ENCODE data around the gene THSD4.

Gene THSD4

DNA sequence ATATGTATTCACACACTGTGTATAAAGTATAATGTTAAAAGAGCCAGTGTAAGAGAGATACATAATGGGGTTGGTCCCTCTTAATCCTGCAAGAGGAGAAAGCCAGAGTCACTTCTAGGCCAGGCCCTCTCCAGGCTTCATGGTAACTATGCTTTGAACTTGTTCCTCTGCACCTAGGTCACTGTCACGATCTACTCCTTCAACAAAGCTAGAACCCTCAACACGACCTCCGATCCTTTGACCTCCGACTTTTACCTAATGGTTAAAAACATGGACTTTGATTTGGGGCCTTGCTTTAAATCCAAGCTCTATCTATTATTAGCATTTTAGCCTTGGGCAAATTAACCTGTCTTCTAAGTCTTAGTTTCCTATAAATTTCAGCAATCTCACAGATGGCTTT is 541.2 kb downstream of the THSD4 start:
- H3K36me3 ChIP-seq (ENCODE audit: control insufficient read depth in 5 of 5, insufficient read depth in 5 of 5, low read length in 5 of 5), result no peaks in the 10 kb centered on the region
- H3K4me3 ChIP-seq (ENCODE audit: low read depth in 1 of 5, low read length in 5 of 5), result no peak overlapping the region
- no peak overlapping the region for H3K27ac ChIP-seq (ENCODE audit: low read depth, low read length)
- H3K27me3 ChIP-seq (ENCODE audit: control insufficient read depth in 5 of 5, insufficient read depth in 4 of 5, low read length in 5 of 5), result no peaks in the 10 kb centered on the region
- H3K4me1 ChIP-seq (ENCODE audit: control insufficient read depth in 5 of 5, insufficient read depth in 5 of 5, low read length in 5 of 5), result peaks cover 0 to 25% (median 6%) of the 10 kb centered on the region in 5 donors
- H3K9me3 ChIP-seq (ENCODE audit: control insufficient read depth in 5 of 5, low read length in 5 of 5), result no peaks in the 10 kb centered on the region
- no peak overlapping the region for H3K9ac ChIP-seq (ENCODE audit: low read length in 5 of 5)

DNA sequence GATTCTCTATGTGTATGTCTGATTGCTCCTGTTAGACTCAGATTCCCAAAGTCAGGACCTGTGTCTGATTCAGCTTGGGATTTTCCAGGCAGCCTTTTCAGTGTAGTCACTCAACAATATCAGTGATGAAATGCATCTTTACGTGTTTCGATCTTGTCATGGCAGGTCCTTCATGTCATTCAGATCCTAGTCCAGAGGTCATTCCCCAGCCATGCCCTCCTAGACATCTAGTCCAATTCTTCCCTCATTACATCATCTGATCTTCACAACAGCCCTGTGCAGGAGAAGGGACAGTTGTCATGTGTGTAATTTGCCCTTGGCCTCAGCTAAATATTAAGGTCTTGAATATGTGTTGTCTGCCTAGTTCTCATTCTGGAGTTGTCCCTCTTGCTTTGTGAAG is 541.9 kb downstream of the THSD4 start:
- Histone ChIP-seq H3K4me3 (ENCODE audit: low read depth in 1 of 5, low read length in 5 of 5) (no peak overlapping the region), H3K9me3 (ENCODE audit: control insufficient read depth in 5 of 5, low read length in 5 of 5) (no peaks in the 10 kb centered on the region), H3K36me3 (ENCODE audit: control insufficient read depth in 5 of 5, insufficient read depth in 5 of 5, low read length in 5 of 5) (no peaks in the 10 kb centered on the region), H3K27me3 (ENCODE audit: control insufficient read depth in 5 of 5, insufficient read depth in 4 of 5, low read length in 5 of 5) (no peaks in the 10 kb centered on the region), H3K27ac (ENCODE audit: low read depth, low read length) (no peak overlapping the region), H3K9ac (ENCODE audit: low read length in 5 of 5) (no peak overlapping the region), H3K4me1 (ENCODE audit: control insufficient read depth in 5 of 5, insufficient read depth in 5 of 5, low read length in 5 of 5) (peaks cover 0 to 21% (median 4%) of the 10 kb centered on the region in 5 donors)

DNA sequence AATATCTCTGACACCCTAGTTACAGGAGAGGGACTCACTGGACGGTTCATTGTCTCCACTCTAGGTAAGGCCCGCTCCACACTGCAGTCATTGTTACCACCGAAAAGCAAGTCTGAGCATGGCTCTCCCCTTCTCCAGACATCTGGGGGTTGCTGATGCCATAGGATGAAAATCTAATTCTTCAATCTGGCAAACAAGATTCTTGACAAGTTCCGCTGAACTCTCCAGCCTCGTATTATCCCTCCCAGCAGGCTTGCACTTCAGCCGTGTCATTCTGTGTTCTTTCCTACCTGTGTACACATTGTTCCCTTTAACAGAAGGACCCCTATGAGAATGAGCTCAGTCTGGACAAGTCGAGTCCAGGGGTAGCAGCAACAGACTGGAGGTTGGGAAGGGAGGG is 542.8 kb downstream of the THSD4 start:
- Histone ChIP-seq H3K27ac (ENCODE audit: low read depth, low read length) (no peak overlapping the region), H3K36me3 (ENCODE audit: control insufficient read depth in 5 of 5, insufficient read depth in 5 of 5, low read length in 5 of 5) (no peaks in the 10 kb centered on the region), H3K27me3 (ENCODE audit: control insufficient read depth in 5 of 5, insufficient read depth in 4 of 5, low read length in 5 of 5) (no peaks in the 10 kb centered on the region), H3K9ac (ENCODE audit: low read length in 5 of 5) (no peak overlapping the region), H3K9me3 (ENCODE audit: control insufficient read depth in 5 of 5, low read length in 5 of 5) (no peaks in the 10 kb centered on the region), H3K4me3 (ENCODE audit: low read depth in 1 of 5, low read length in 5 of 5) (no peak overlapping the region), H3K4me1 (ENCODE audit: control insufficient read depth in 5 of 5, insufficient read depth in 5 of 5, low read length in 5 of 5) (peaks cover 0 to 21% (median 4%) of the 10 kb centered on the region in 5 donors)

DNA sequence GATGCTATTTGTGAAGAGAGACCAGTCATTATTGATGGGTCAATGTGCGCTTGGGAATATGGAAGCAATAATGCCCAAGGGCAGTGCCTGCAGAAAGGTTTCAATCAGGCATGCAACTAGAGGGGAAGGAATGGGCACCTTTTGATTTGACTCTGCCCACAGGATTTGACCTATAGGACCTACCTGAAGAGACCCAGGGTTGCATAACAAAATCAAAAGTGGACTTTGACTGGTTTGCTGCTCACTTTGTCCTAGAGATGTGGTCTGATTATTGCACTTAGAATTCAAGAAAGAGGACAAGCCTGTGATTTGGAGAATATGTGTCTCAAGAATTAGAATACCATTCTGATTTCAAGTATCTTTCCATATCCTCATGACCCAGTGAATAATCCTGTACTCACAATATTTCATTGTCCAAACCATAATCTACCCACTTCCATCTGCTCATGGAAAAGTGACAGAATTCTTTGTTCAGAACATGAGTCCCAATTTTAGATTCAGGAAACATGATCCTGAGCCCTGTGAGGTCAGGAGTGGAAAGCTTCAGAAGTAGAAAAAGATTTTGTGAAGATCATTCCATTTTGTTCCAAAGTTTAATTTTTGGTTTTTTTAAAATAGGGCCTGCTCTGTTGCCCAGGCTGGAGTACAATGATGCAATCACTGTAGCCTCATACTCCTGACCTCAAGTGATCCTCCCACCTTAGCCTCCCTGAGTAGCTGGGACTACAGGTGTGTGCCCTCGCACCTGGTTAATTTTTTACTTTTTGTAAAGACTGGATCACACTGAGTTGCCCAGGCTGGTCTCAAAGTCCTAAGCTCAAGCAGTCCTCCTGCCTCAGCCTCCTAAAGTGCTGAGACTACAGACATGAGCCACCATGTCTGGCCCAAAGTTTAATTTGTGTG is 543.8 kb downstream of the THSD4 start:
- Histone ChIP-seq H3K27me3 (ENCODE audit: control insufficient read depth in 5 of 5, insufficient read depth in 4 of 5, low read length in 5 of 5) (no peaks in the 10 kb centered on the region), H3K9me3 (ENCODE audit: control insufficient read depth in 5 of 5, low read length in 5 of 5) (no peaks in the 10 kb centered on the region), H3K27ac (ENCODE audit: low read depth, low read length) (no peak overlapping the region), H3K36me3 (ENCODE audit: control insufficient read depth in 5 of 5, insufficient read depth in 5 of 5, low read length in 5 of 5) (no peaks in the 10 kb centered on the region), H3K4me3 (ENCODE audit: low read depth in 1 of 5, low read length in 5 of 5) (no peak overlapping the region), H3K4me1 (ENCODE audit: control insufficient read depth in 5 of 5, insufficient read depth in 5 of 5, low read length in 5 of 5) (peaks cover 0 to 19% (median 4%) of the 10 kb centered on the region in 5 donors), H3K9ac (ENCODE audit: low read length in 5 of 5) (no peak overlapping the region)

DNA sequence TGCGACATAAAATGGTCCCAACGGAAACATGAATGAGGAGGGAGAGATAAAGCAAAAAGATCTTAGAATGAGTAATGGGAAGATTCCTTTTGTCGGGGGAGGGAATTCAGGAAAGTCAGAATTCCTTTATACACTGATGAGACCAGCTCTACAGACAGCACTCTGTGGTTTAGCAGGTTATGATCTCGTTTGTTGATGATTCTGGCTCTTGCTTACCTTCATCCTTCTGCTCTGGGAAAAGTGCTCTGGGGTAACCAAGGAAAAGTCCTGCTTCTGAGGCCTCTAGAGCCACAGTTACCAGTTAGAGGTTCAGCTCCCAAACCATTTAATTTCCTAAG is 544.4 kb downstream of the THSD4 start:
- Histone ChIP-seq H3K27me3 (ENCODE audit: control insufficient read depth in 5 of 5, insufficient read depth in 4 of 5, low read length in 5 of 5) (no peaks in the 10 kb centered on the region), H3K4me1 (ENCODE audit: control insufficient read depth in 5 of 5, insufficient read depth in 5 of 5, low read length in 5 of 5) (peaks cover 0 to 12% (median 4%) of the 10 kb centered on the region in 5 donors), H3K27ac (ENCODE audit: low read depth, low read length) (no peak overlapping the region), H3K4me3 (ENCODE audit: low read depth in 1 of 5, low read length in 5 of 5) (no peak overlapping the region), H3K9me3 (ENCODE audit: control insufficient read depth in 5 of 5, low read length in 5 of 5) (no peaks in the 10 kb centered on the region), H3K36me3 (ENCODE audit: control insufficient read depth in 5 of 5, insufficient read depth in 5 of 5, low read length in 5 of 5) (no peaks in the 10 kb centered on the region), H3K9ac (ENCODE audit: low read length in 5 of 5) (no peak overlapping the region)

DNA sequence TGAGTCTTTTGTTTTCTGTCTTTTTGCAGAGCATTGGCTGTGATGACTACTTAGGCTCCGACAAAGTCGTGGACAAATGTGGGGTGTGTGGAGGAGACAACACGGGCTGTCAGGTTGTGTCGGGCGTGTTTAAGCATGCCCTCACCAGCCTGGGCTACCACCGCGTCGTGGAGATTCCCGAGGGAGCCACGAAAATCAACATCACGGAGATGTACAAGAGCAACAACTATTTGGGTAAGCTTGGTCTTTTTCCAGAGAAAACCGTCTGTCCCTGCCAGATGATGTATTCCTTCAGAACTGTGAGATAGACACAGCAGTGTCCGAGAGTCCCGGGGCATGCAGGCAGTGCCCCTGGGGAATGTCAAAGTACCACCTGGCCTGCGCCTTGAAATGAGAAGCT is 545.2 kb downstream of the THSD4 start:
- peaks cover 0 to under 1% (median 0%) of the 10 kb centered on the region in 5 donors for H3K9me3 ChIP-seq (ENCODE audit: control insufficient read depth in 5 of 5, low read length in 5 of 5)
- no peak overlapping the region for H3K9ac ChIP-seq (ENCODE audit: low read length in 5 of 5)
- no peak overlapping the region for H3K27ac ChIP-seq (ENCODE audit: low read depth, low read length)
- H3K36me3 ChIP-seq (ENCODE audit: control insufficient read depth in 5 of 5, insufficient read depth in 5 of 5, low read length in 5 of 5), result no peaks in the 10 kb centered on the region
- peaks cover 0 to 9% (median 0%) of the 10 kb centered on the region in 5 donors for H3K4me1 ChIP-seq (ENCODE audit: control insufficient read depth in 5 of 5, insufficient read depth in 5 of 5, low read length in 5 of 5)
- no peaks in the 10 kb centered on the region for H3K27me3 ChIP-seq (ENCODE audit: control insufficient read depth in 5 of 5, insufficient read depth in 4 of 5, low read length in 5 of 5)
- no peak overlapping the region for H3K4me3 ChIP-seq (ENCODE audit: low read depth in 1 of 5, low read length in 5 of 5)

DNA sequence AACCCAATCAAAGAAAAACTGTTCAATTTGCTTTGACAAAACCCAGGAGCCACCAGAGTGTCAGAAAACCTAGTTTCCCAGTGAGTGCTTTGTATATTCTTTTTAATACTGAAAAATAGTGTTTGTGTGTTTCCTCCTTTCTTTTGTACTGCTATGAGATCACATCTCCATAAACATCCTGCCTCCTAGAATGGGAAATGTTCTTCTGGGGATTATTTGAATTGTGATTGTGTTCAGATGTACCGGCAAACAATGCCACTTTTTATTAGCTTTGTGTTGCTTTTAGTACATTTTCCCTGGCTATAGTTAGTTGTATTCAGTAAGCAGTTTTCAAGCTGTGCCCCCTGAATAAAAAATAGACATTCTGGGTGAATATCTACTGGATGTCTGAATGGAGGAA is 547.0 kb downstream of the THSD4 start:
- Histone ChIP-seq H3K36me3 (ENCODE audit: control insufficient read depth in 5 of 5, insufficient read depth in 5 of 5, low read length in 5 of 5) (no peaks in the 10 kb centered on the region), H3K27ac (ENCODE audit: low read depth, low read length) (no peak overlapping the region), H3K9me3 (ENCODE audit: control insufficient read depth in 5 of 5, low read length in 5 of 5) (peaks cover 0 to 2% (median 0%) of the 10 kb centered on the region in 5 donors), H3K4me3 (ENCODE audit: low read depth in 1 of 5, low read length in 5 of 5) (no peak overlapping the region), H3K27me3 (ENCODE audit: control insufficient read depth in 5 of 5, insufficient read depth in 4 of 5, low read length in 5 of 5) (no peaks in the 10 kb centered on the region), H3K4me1 (ENCODE audit: control insufficient read depth in 5 of 5, insufficient read depth in 5 of 5, low read length in 5 of 5) (peaks cover 0 to 13% (median 5%) of the 10 kb centered on the region in 5 donors), H3K9ac (ENCODE audit: low read length in 5 of 5) (no peak overlapping the region)

DNA sequence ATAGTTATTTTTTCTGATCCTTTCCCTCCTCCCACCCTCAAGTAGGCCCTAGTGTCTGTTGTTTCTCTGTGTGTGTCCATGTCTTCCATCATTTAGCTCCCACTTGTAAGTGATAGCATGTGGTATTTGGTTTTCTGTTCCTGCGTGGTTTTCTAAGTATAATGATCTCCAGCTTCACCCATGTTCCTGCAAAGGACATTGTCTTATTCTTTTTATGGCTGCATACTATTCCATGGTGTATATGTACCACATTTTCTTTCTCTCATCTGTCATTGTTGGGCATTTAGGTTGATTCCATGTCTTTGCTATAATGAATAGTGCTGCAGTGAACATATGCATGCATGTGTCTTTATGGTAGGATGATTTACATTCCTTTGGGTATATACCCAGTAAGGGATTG is 549.4 kb downstream of the THSD4 start:
- no peak overlapping the region for H3K9ac ChIP-seq (ENCODE audit: low read length in 5 of 5)
- H3K4me3 ChIP-seq (ENCODE audit: low read depth in 1 of 5, low read length in 5 of 5), result no peak overlapping the region
- peaks cover 0 to 2% (median 0%) of the 10 kb centered on the region in 5 donors for H3K9me3 ChIP-seq (ENCODE audit: control insufficient read depth in 5 of 5, low read length in 5 of 5)
- peaks cover 0 to 27% (median 9%) of the 10 kb centered on the region in 5 donors for H3K4me1 ChIP-seq (ENCODE audit: control insufficient read depth in 5 of 5, insufficient read depth in 5 of 5, low read length in 5 of 5)
- no peaks in the 10 kb centered on the region for H3K27me3 ChIP-seq (ENCODE audit: control insufficient read depth in 5 of 5, insufficient read depth in 4 of 5, low read length in 5 of 5)
- H3K36me3 ChIP-seq (ENCODE audit: control insufficient read depth in 5 of 5, insufficient read depth in 5 of 5, low read length in 5 of 5), result no peaks in the 10 kb centered on the region
- H3K27ac ChIP-seq (ENCODE audit: low read depth, low read length), result no peak overlapping the region

DNA sequence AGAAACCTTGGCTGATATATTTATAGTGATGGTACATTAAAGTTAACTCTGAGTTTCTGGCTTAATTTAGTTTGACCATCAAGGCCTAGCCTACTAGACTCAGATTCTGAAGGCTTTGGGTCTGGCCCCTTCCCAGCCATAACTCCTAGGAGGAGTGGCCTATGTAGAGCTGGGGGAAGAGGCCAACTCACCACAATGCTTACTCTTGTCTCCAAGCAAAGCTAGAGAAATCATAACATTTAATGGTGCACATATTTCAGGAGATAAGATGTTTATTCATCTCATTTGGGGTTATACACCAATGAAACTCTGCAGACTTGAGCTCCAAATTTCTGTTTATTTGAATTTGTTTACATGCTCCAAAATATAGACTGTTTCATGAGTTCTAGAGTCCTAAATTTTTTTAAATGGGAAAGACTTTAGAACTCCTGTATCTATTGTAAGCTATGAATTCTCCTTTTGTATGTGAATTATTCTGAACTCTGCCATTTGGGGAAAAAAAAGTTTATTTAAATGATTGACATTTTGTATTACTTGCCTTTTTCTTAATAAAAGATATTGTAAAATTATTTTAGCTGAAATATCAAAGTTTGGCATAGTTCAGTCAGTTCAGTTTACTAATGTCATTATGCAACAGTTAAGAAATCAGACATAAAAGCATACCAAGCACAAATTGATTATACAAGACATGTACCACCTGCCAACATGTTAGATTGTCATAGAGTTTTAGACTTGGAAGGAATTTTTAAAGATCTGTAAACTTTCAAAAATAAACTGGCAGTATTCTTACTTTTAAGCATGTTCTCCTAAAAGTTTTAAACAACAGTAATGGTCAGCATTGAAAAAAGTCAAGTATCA is 551.7 kb downstream of the THSD4 start:
- Histone ChIP-seq H3K4me1 (ENCODE audit: control insufficient read depth in 5 of 5, insufficient read depth in 5 of 5, low read length in 5 of 5) (peaks cover 0 to 29% (median 7%) of the 10 kb centered on the region in 5 donors), H3K4me3 (ENCODE audit: low read depth in 1 of 5, low read length in 5 of 5) (no peak overlapping the region), H3K27ac (ENCODE audit: low read depth, low read length) (no peak overlapping the region), H3K27me3 (ENCODE audit: control insufficient read depth in 5 of 5, insufficient read depth in 4 of 5, low read length in 5 of 5) (no peaks in the 10 kb centered on the region), H3K9me3 (ENCODE audit: control insufficient read depth in 5 of 5, low read length in 5 of 5) (peaks cover 0 to 2% (median 0%) of the 10 kb centered on the region in 5 donors), H3K9ac (ENCODE audit: low read length in 5 of 5) (no peak overlapping the region), H3K36me3 (ENCODE audit: control insufficient read depth in 5 of 5, insufficient read depth in 5 of 5, low read length in 5 of 5) (no peaks in the 10 kb centered on the region)

DNA sequence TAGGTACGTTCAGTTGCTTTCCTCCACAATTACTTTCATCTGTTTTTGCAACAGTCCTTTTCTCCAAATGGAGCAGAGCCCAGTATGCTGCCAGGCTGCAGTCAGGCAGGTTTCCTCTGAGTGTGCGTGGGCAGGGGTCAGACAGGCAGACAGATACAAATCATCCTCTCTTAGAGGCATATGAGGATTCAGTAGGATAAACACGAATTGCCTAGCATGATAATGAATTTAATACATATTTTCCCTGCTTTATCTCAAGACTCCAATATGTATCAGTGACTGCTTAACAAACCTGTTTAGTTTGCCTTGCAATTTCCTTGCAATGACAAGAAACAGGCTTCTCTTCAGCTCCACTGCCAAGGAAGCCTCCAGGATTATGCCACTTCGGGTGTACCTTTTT is 554.4 kb downstream of the THSD4 start:
- no peaks in the 10 kb centered on the region for H3K27me3 ChIP-seq (ENCODE audit: control insufficient read depth in 5 of 5, insufficient read depth in 4 of 5, low read length in 5 of 5)

More for the DNA sequence above, 554.4 kb downstream of the THSD4 start:
- no peak overlapping the region for H3K27ac ChIP-seq (ENCODE audit: low read depth, low read length)
- peaks cover 0 to 29% (median 7%) of the 10 kb centered on the region in 5 donors for H3K4me1 ChIP-seq (ENCODE audit: control insufficient read depth in 5 of 5, insufficient read depth in 5 of 5, low read length in 5 of 5)
- peaks cover 0 to 2% (median 0%) of the 10 kb centered on the region in 5 donors for H3K9me3 ChIP-seq (ENCODE audit: control insufficient read depth in 5 of 5, low read length in 5 of 5)
- no peak overlapping the region for H3K4me3 ChIP-seq (ENCODE audit: low read depth in 1 of 5, low read length in 5 of 5)
- no peak overlapping the region for H3K9ac ChIP-seq (ENCODE audit: low read length in 5 of 5)
- H3K36me3 ChIP-seq (ENCODE audit: control insufficient read depth in 5 of 5, insufficient read depth in 5 of 5, low read length in 5 of 5), result no peaks in the 10 kb centered on the region
